Bronchial epithelial cell (primary cell): ENCODE results near the gene AMELX. TPM values are rescaled to one million over a fixed set of nuclear protein-coding genes. Genes with fewer than 3 reads are reported as not detected.

Experiments used
- DNase-seq: peaks from one replicate; pipeline ENCODE4 v3.0.0-alpha.2; 2010; ENCODE audit warnings: low read depth
- FAIRE-seq: peaks from 2 replicates; lab custom pipeline; 2011; peaks lifted over from hg19 to GRCh38; lab: Jason Lieb, UNC
- H3K27me3 ChIP-seq: 2 replicates; pipeline ENCODE4 v1.5.1; 2011; ENCODE audit warnings: low read length; ENCODE audit not compliant: control insufficient read depth, insufficient read depth
- H3K36me3 ChIP-seq: 2 replicates; pipeline ENCODE4 v1.5.1; 2011; ENCODE audit warnings: low read length; ENCODE audit not compliant: control insufficient read depth, insufficient read depth
- H3K4me3 ChIP-seq: 2 replicates; pipeline ENCODE4 v1.5.1; 2011; ENCODE audit warnings: mild to moderate bottlenecking, low read depth, low read length, control low read depth
- CTCF ChIP-seq: IDR thresholded peaks from 2 replicates; pipeline ENCODE4 v1.5.1; 2011; ENCODE audit warnings: mild to moderate bottlenecking, moderate library complexity, low read length, control low read depth, inconsistent platforms; ENCODE audit not compliant: insufficient read depth, severe bottlenecking
- total RNA-seq: library from RNA; depleted of rRNA; stranded (reverse); fragments of >200 nt; gene quantifications from 2 replicates; pipeline ENCODE4 v1.2.1, GENCODE V29; 2014

AMELX gene
- total RNA-seq, 1 donor from 2014 or later = not detected

GRCh38 chrX:11261260-11261659 is 32.0 kb upstream of the AMELX start:
- peak; percentile 64 for DNase-seq
- no peak for TF ChIP-seq CTCF
- FAIRE-seq = no peak
- Histone ChIP-seq H3K27me3 (no peaks in the 10 kb centered on the region), H3K4me3 (no peak overlapping the region), H3K36me3 (no peaks in the 10 kb centered on the region)

- Histone ChIP-seq H3K36me3 (no peaks in the 10 kb centered on the region), H3K27me3 (no peaks in the 10 kb centered on the region), H3K4me3 (no peak overlapping the region)
- no peak for DNase-seq
- no peak for TF ChIP-seq CTCF
- FAIRE-seq = no peak
These were observed 28.3 kb upstream of the AMELX start for GRCh38 chrX:11264925-11265324.

- Histone ChIP-seq H3K36me3 (no peaks in the 10 kb centered on the region), H3K27me3 (no peaks in the 10 kb centered on the region), H3K4me3 (no peak overlapping the region)
- no peak for TF ChIP-seq CTCF
- no peak for DNase-seq
- FAIRE-seq = no peak
These were observed 27.9 kb upstream of the AMELX start for GRCh38 chrX:11265352-11265751.

- no peak overlapping the region for H3K4me3 ChIP-seq
- TF ChIP-seq CTCF = no peak
- no peaks in the 10 kb centered on the region for H3K36me3 ChIP-seq
- H3K27me3 ChIP-seq = no peaks in the 10 kb centered on the region
- FAIRE-seq (no peak), DNase-seq (no peak)
These were observed 26.6 kb upstream of the AMELX start for GRCh38 chrX:11266573-11267003.

- no peaks in the 10 kb centered on the region for H3K27me3 ChIP-seq
- DNase-seq (peak; percentile 20), FAIRE-seq (no peak)
- TF ChIP-seq CTCF = no peak
- no peak overlapping the region for H3K4me3 ChIP-seq
- no peaks in the 10 kb centered on the region for H3K36me3 ChIP-seq
These were observed 25.8 kb upstream of the AMELX start for GRCh38 chrX:11267425-11267824.

- no peak for TF ChIP-seq CTCF
- no peaks in the 10 kb centered on the region for H3K27me3 ChIP-seq
- DNase-seq (no peak), FAIRE-seq (no peak)
- H3K36me3 ChIP-seq = no peaks in the 10 kb centered on the region
- no peak overlapping the region for H3K4me3 ChIP-seq
These were observed 24.2 kb upstream of the AMELX start for GRCh38 chrX:11269006-11269405.
